ENCODE data around the gene HSPBP1. TPM values are rescaled to one million over a fixed set of nuclear protein-coding genes. Genes with fewer than 3 reads are reported as not detected.

HSPBP1 gene
- total RNA-seq, 5 donors from 2014 or later (not counting 1 experiment from before 2014, with no cell fraction given), result 16.8 to 27.6 (median 24.7) TPM

GRCh38 chr19:55265723-55266386, 14.1 kb downstream of the HSPBP1 start:
- no peaks in the 10 kb centered on the region for H3K27me3 Mint-ChIP-seq
- POLR2A ChIA-PET, result interaction anchor here in 1 of 2 donors (0.6 kb wide), 1 partner anchor 279 kb away, joined by 5 read pairs; no protein-coding TSS in a partner anchor
- 97% methylated on average over 7 of the region's 12 CpGs for WGBS (ENCODE audit: insufficient coverage)

GRCh38 chr19:55265173-55265572, 14.7 kb downstream of the HSPBP1 start:
- Histone ChIP-seq H3K9me3 (no peaks in the 10 kb centered on the region), H3K27me3 (replicated peaks in 1 of 2; ENCODE audit: control insufficient read depth in 2 of 2, extremely low read depth in 1 of 2, insufficient read depth in 2 of 2, low read length in 1 of 2) (no peaks in the 10 kb centered on the region), H3K27ac (ENCODE audit: low read length) (no peak overlapping the region), H3K4me3 (ENCODE audit: control insufficient read depth in 1 of 2, extremely low read depth in 1 of 2, low read length in 1 of 2) (no peak overlapping the region), H3K4me1 (ENCODE audit: control insufficient read depth in 1 of 2, extremely low read depth in 1 of 2, insufficient read depth in 2 of 2, low read length in 2 of 2) (peaks cover 0 to 2% of the 10 kb centered on the region in 2 experiments), H3K36me3 (ENCODE audit: control insufficient read depth in 2 of 2, extremely low read depth in 1 of 2, insufficient read depth in 1 of 2, low read length in 1 of 2) (peaks cover 7 to 8% of the 10 kb centered on the region in 2 donors)
- Mint-ChIP-seq H3K36me3 (peaks cover 24% of the 10 kb centered on the region), H3K27me3 (no peaks in the 10 kb centered on the region), H3K27ac (no peak overlapping the region), H3K4me3 (no peak overlapping the region), H3K9me3 (peaks cover 0 to 6% (median 5%) of the 10 kb centered on the region in 3 donors), H3K4me1 (peaks cover 0 to 8% (median 4%) of the 10 kb centered on the region in 3 donors)
- POLR2A ChIA-PET, result no interaction called here
- DNase-seq (no peak), ATAC-seq (replicated peaks in 1 of 4) (no peak)
- 99% methylated on average over 14 of the region's 16 CpGs for WGBS (ENCODE audit: insufficient coverage)
- CTCF ChIA-PET, result no interaction called here

More at GRCh38 chr19:55265723-55266386, 14.1 kb downstream of the HSPBP1 start:
- Mint-ChIP-seq H3K9me3 (peaks cover 0 to 6% (median 5%) of the 10 kb centered on the region in 3 donors), H3K27ac (no peak overlapping the region), H3K36me3 (peaks cover 31% of the 10 kb centered on the region), H3K4me1 (peaks cover 0 to 4% (median 4%) of the 10 kb centered on the region in 3 donors), H3K4me3 (no peak overlapping the region)
- Histone ChIP-seq H3K4me1 (ENCODE audit: control insufficient read depth in 1 of 2, extremely low read depth in 1 of 2, insufficient read depth in 2 of 2, low read length in 2 of 2) (no peaks in the 10 kb centered on the region), H3K27ac (ENCODE audit: low read length) (no peak overlapping the region), H3K36me3 (ENCODE audit: control insufficient read depth in 2 of 2, extremely low read depth in 1 of 2, insufficient read depth in 1 of 2, low read length in 1 of 2) (peaks cover 7 to 8% of the 10 kb centered on the region in 2 donors), H3K27me3 (replicated peaks in 1 of 2; ENCODE audit: control insufficient read depth in 2 of 2, extremely low read depth in 1 of 2, insufficient read depth in 2 of 2, low read length in 1 of 2) (no peaks in the 10 kb centered on the region), H3K9me3 (no peaks in the 10 kb centered on the region), H3K4me3 (ENCODE audit: control insufficient read depth in 1 of 2, extremely low read depth in 1 of 2, low read length in 1 of 2) (no peak overlapping the region)
- DNase-seq, result no peak
- no peak for ATAC-seq (replicated peaks in 1 of 4)
- CTCF ChIA-PET, result no interaction called here

- Histone ChIP-seq H3K4me1 (ENCODE audit: control insufficient read depth in 1 of 2, extremely low read depth in 1 of 2, insufficient read depth in 2 of 2, low read length in 2 of 2) (peaks cover 0 to 8% of the 10 kb centered on the region in 2 experiments), H3K36me3 (ENCODE audit: control insufficient read depth in 2 of 2, extremely low read depth in 1 of 2, insufficient read depth in 1 of 2, low read length in 1 of 2) (peaks cover 6 to 8% of the 10 kb centered on the region in 2 donors), H3K27ac (ENCODE audit: low read length) (no peak overlapping the region), H3K27me3 (replicated peaks in 1 of 2; ENCODE audit: control insufficient read depth in 2 of 2, extremely low read depth in 1 of 2, insufficient read depth in 2 of 2, low read length in 1 of 2) (no peaks in the 10 kb centered on the region), H3K4me3 (ENCODE audit: control insufficient read depth in 1 of 2, extremely low read depth in 1 of 2, low read length in 1 of 2) (no peak overlapping the region), H3K9me3 (no peaks in the 10 kb centered on the region)
- 100% methylated on average over 2 of the region's 5 CpGs for WGBS (ENCODE audit: insufficient coverage)
- Mint-ChIP-seq H3K36me3 (peaks cover 20% of the 10 kb centered on the region), H3K27ac (no peak overlapping the region), H3K9me3 (peaks cover 0 to 6% (median 5%) of the 10 kb centered on the region in 3 donors), H3K27me3 (no peaks in the 10 kb centered on the region), H3K4me3 (no peak overlapping the region), H3K4me1 (peaks cover 3 to 11% (median 6%) of the 10 kb centered on the region in 3 donors)
- no peak for ATAC-seq (replicated peaks in 1 of 4)
- ChIA-PET POLR2A (no interaction called here), CTCF (no interaction called here)
- no peak for DNase-seq
Observed at GRCh38 chr19:55264531-55264930, 15.4 kb downstream of the HSPBP1 start.

GRCh38 chr19:55262359-55262758, 17.6 kb downstream of the HSPBP1 start:
- no peak overlapping the region for H3K4me3 Mint-ChIP-seq
- CTCF ChIA-PET, result no interaction called here
- Histone ChIP-seq H3K4me1 (ENCODE audit: control insufficient read depth in 1 of 2, extremely low read depth in 1 of 2, insufficient read depth in 2 of 2, low read length in 2 of 2) (peaks cover 0 to 17% of the 10 kb centered on the region in 2 experiments), H3K27me3 (replicated peaks in 1 of 2; ENCODE audit: control insufficient read depth in 2 of 2, extremely low read depth in 1 of 2, insufficient read depth in 2 of 2, low read length in 1 of 2) (no peaks in the 10 kb centered on the region), H3K36me3 (ENCODE audit: control insufficient read depth in 2 of 2, extremely low read depth in 1 of 2, insufficient read depth in 1 of 2, low read length in 1 of 2) (peaks cover 4 to 8% of the 10 kb centered on the region in 2 donors), H3K4me3 (ENCODE audit: control insufficient read depth in 1 of 2, extremely low read depth in 1 of 2, low read length in 1 of 2) (no peak overlapping the region), H3K9me3 (no peaks in the 10 kb centered on the region), H3K27ac (ENCODE audit: low read length) (no peak overlapping the region)
- DNase-seq (no peak), ATAC-seq (replicated peaks in 1 of 4) (no peak)
- peaks cover 12% of the 10 kb centered on the region for H3K36me3 Mint-ChIP-seq
- H3K9me3 Mint-ChIP-seq, result peaks cover 0 to 6% (median 5%) of the 10 kb centered on the region in 3 donors
- H3K4me1 Mint-ChIP-seq, result peaks cover 9 to 17% (median 15%) of the 10 kb centered on the region in 3 donors
- no peaks in the 10 kb centered on the region for H3K27me3 Mint-ChIP-seq
- 100% methylated on average over 9 of the region's 9 CpGs for WGBS (ENCODE audit: insufficient coverage)
- no peak overlapping the region for H3K27ac Mint-ChIP-seq
- POLR2A ChIA-PET, result no interaction called here

- DNase-seq (no peak), ATAC-seq (replicated peaks in 1 of 4) (no peak)
- Mint-ChIP-seq H3K4me3 (no peak overlapping the region), H3K36me3 (peaks cover 10% of the 10 kb centered on the region), H3K4me1 (peaks cover 15 to 23% (median 22%) of the 10 kb centered on the region in 3 donors), H3K27ac (no peak overlapping the region), H3K27me3 (no peaks in the 10 kb centered on the region), H3K9me3 (peaks cover 0 to 6% (median 5%) of the 10 kb centered on the region in 3 donors)
- Histone ChIP-seq H3K27ac (ENCODE audit: low read length) (no peak overlapping the region), H3K4me1 (ENCODE audit: control insufficient read depth in 1 of 2, extremely low read depth in 1 of 2, insufficient read depth in 2 of 2, low read length in 2 of 2) (peaks cover 3 to 23% of the 10 kb centered on the region in 2 experiments), H3K36me3 (ENCODE audit: control insufficient read depth in 2 of 2, extremely low read depth in 1 of 2, insufficient read depth in 1 of 2, low read length in 1 of 2) (peaks cover 4 to 6% of the 10 kb centered on the region in 2 donors), H3K27me3 (replicated peaks in 1 of 2; ENCODE audit: control insufficient read depth in 2 of 2, extremely low read depth in 1 of 2, insufficient read depth in 2 of 2, low read length in 1 of 2) (no peaks in the 10 kb centered on the region), H3K4me3 (ENCODE audit: control insufficient read depth in 1 of 2, extremely low read depth in 1 of 2, low read length in 1 of 2) (no peak overlapping the region), H3K9me3 (no peaks in the 10 kb centered on the region)
- ChIA-PET CTCF (no interaction called here), POLR2A (no interaction called here)
- 95% methylated on average over 6 of the region's 13 CpGs for WGBS (ENCODE audit: insufficient coverage)
Observed at GRCh38 chr19:55261671-55262126, 18.2 kb downstream of the HSPBP1 start.

GRCh38 chr19:55259540-55260210, 20.2 kb downstream of the HSPBP1 start:
- 51% methylated on average over 24 of the region's 29 CpGs for WGBS (ENCODE audit: insufficient coverage)
- Histone ChIP-seq H3K36me3 (ENCODE audit: control insufficient read depth in 2 of 2, extremely low read depth in 1 of 2, insufficient read depth in 1 of 2, low read length in 1 of 2) (peaks cover 4 to 6% of the 10 kb centered on the region in 2 donors), H3K27me3 (replicated peaks in 1 of 2; ENCODE audit: control insufficient read depth in 2 of 2, extremely low read depth in 1 of 2, insufficient read depth in 2 of 2, low read length in 1 of 2) (no peaks in the 10 kb centered on the region), H3K4me3 (ENCODE audit: control insufficient read depth in 1 of 2, extremely low read depth in 1 of 2, low read length in 1 of 2) (peak overlapping the region; percentile 76 to 86), H3K4me1 (ENCODE audit: control insufficient read depth in 1 of 2, extremely low read depth in 1 of 2, insufficient read depth in 2 of 2, low read length in 2 of 2) (peaks cover 21 to 44% of the 10 kb centered on the region in 2 experiments), H3K27ac (ENCODE audit: low read length) (peak overlapping the region; percentile 94), H3K9me3 (no peaks in the 10 kb centered on the region)
- no peak for DNase-seq
- peaks cover 32 to 42% (median 39%) of the 10 kb centered on the region in 3 donors for H3K4me1 Mint-ChIP-seq
- H3K27ac Mint-ChIP-seq, result peak overlapping the region; percentile 94 to 99
- ATAC-seq (replicated peaks in 1 of 4), result no peak
- H3K27me3 Mint-ChIP-seq, result no peaks in the 10 kb centered on the region
- H3K9me3 Mint-ChIP-seq, result no peaks in the 10 kb centered on the region
- H3K36me3 Mint-ChIP-seq, result peaks cover 4% of the 10 kb centered on the region
- POLR2A ChIA-PET, result interaction anchor here (0.6 to 1.5 kb wide), 7 partner anchors 18 to 1709 kb away, joined by 3 to 10 read pairs (median 3); partner anchors contain the start of gene HSPBP1 (in 1 of the 2)
- CTCF ChIA-PET, result interaction anchor here (1.0 to 1.3 kb wide), 4 partner anchors 20 to 80 kb away, joined by 4 to 8 read pairs (median 5); partner anchors contain the start of genes HSPBP1 (in 1 of the 2) and KMT5C (in 1 of the 2)
- H3K4me3 Mint-ChIP-seq, result peak overlapping the region; percentile 83 to 100 (median 91)
